HG02852 (cell line): ENCODE measurements around the gene GCLM.
"Not testable (repeated sequence)": the region's sequence is repeated elsewhere in the genome, so short reads cannot be mapped to it uniquely, and the experiment has no call there.

Experiments
- ATAC-seq: cut with Tn5 transposase; IDR thresholded peaks from one replicate; pipeline ENCODE4 v1.9.1; 2021; ENCODE audit warnings: mild to moderate bottlenecking, moderate library complexity; ENCODE audit not compliant: unreplicated experiment

GCLM gene

GRCh38 chr1:93909146-93910050, at the start of gene GCLM:
GCLM (minus strand) TSS chr1:93909430; CDS start chr1:93909163, 267 bp downstream.
- ATAC-seq: peak; percentile 93

GRCh38 chr1:93958726-93959100, 49.5 kb upstream of the GCLM start:
- no peak for ATAC-seq

- no peak for ATAC-seq
Measured at GRCh38 chr1:93958032-93958725, 48.9 kb upstream of the GCLM start.

- ATAC-seq: no peak
Measured at GRCh38 chr1:93955765-93956164, 46.5 kb upstream of the GCLM start.

- not testable (repeated sequence) for ATAC-seq
Measured at GRCh38 chr1:93947002-93947686, 37.9 kb upstream of the GCLM start.

GRCh38 chr1:93938461-93939145, 29.4 kb upstream of the GCLM start:
- ATAC-seq: no peak

GRCh38 chr1:93937997-93938396, 28.8 kb upstream of the GCLM start:
- ATAC-seq: no peak

- no peak for ATAC-seq
Measured at GRCh38 chr1:93925206-93925605, 16.0 kb upstream of the GCLM start.

- ATAC-seq: no peak
Measured at GRCh38 chr1:93919780-93920179, 10.6 kb upstream of the GCLM start.

GRCh38 chr1:93917302-93917701, 8.1 kb upstream of the GCLM start:
- ATAC-seq: no peak

GRCh38 chr1:93910880-93911279, 1.6 kb upstream of the GCLM start:
- ATAC-seq: not testable (repeated sequence)

- ATAC-seq: no peak
Measured at GRCh38 chr1:93910305-93910704, 1.1 kb upstream of the GCLM start.

GRCh38 chr1:93908394-93909145, 660 bp downstream of the GCLM start:
- ATAC-seq: peak; percentile 40

GRCh38 chr1:93907718-93908117, 1.5 kb downstream of the GCLM start:
- ATAC-seq: no peak

GRCh38 chr1:93906480-93906879, 2.8 kb downstream of the GCLM start:
- ATAC-seq: no peak

GRCh38 chr1:93905734-93906133, 3.5 kb downstream of the GCLM start:
- no peak for ATAC-seq

- no peak for ATAC-seq
Measured at GRCh38 chr1:93905051-93905450, 4.2 kb downstream of the GCLM start.

GRCh38 chr1:93904228-93904627, 5.0 kb downstream of the GCLM start:
- no peak for ATAC-seq

GRCh38 chr1:93900723-93901504, 8.3 kb downstream of the GCLM start:
- ATAC-seq: no peak
